D721Med (cell line): ENCODE data around the gene DLG5.

Source experiments
- DNase-seq: peaks from one replicate; pipeline ENCODE4 v3.0.0; 2011; ENCODE audit warnings: low spot score; ENCODE audit not compliant: insufficient read length
- FAIRE-seq: peaks from 2 replicates; lab custom pipeline; 2011; peaks lifted over from hg19 to GRCh38; lab: Jason Lieb, UNC
- CTCF ChIP-seq: IDR thresholded peaks from 2 replicates; pipeline ENCODE4 v1.5.1; 2012; ENCODE audit warnings: mild to moderate bottlenecking, control low read depth; ENCODE audit not compliant: insufficient read depth; ENCODE audit errors: missing control alignments

Gene DLG5

GRCh38 chr10:77804371-77804770 lies 122.2 kb downstream of the DLG5 start:
- no peak for DNase-seq
- FAIRE-seq = no peak
- no peak for TF ChIP-seq CTCF

GRCh38 chr10:77801474-77802161 lies 124.9 kb downstream of the DLG5 start:
- no peak for DNase-seq
- no peak for FAIRE-seq
- TF ChIP-seq CTCF = no peak

- DNase-seq (no peak), FAIRE-seq (no peak)
- TF ChIP-seq CTCF = no peak
Observed at GRCh38 chr10:77800738-77801266, 125.8 kb downstream of the DLG5 start.

- no peak for TF ChIP-seq CTCF
- DNase-seq (no peak), FAIRE-seq (no peak)
Observed at GRCh38 chr10:77800320-77800719, 126.2 kb downstream of the DLG5 start.

GRCh38 chr10:77799352-77799751 lies 127.2 kb downstream of the DLG5 start:
- DNase-seq (no peak), FAIRE-seq (no peak)
- TF ChIP-seq CTCF = no peak

GRCh38 chr10:77798940-77799339 lies 127.6 kb downstream of the DLG5 start:
- DNase-seq (no peak), FAIRE-seq (no peak)
- TF ChIP-seq CTCF = no peak

- TF ChIP-seq CTCF = no peak
- FAIRE-seq (no peak), DNase-seq (no peak)
Observed at GRCh38 chr10:77796311-77796915, 130.1 kb downstream of the DLG5 start.
